ENCODE results near the gene KLHDC7B.

Gene KLHDC7B

DNA sequence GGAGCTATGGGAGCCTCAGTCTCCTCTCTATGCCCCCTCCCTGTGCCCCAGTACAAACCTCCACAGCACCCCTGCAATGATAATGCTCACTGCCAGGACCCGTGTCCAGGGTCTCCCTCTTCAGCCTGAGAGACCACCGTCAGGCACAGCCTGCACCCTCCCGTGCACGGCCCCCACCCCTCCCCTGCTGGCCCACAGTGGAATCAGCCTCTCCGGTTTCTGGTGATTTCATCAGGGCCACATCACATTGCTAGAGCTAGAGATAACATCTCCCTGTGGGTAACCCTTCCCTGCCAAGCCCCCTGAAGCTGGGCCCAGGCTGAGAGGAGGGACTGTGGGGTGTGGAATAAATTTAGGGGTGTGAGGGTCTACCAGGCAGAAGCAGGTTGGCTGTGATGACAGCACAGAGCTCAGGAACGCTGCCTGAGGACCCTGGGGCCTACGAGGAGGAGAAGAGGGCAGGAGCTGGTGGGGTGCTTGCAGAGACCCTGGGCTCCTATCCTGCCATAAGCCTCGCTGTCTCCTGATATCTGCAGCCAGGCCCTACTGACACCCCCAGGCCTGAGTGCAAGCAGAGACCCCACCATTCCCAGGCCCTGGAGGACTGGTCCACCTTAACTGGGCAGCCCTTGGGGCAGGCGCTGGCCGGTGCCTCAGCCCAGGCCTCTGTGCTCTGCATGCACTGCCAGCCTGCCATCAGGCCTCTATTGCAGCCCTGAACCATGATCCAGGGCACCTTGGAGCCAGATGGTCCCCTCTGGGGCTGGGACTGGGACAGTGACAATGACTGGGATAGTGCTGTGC, at the start of gene KLHDC7B:
Gene KLHDC7B (plus strand): TSS at position 378 of the 804 bp plus-strand sequence. CDS start 345 bp downstream, at position 723.
- DNase-seq (ENCODE audit: low spot score), result no peak

DNA sequence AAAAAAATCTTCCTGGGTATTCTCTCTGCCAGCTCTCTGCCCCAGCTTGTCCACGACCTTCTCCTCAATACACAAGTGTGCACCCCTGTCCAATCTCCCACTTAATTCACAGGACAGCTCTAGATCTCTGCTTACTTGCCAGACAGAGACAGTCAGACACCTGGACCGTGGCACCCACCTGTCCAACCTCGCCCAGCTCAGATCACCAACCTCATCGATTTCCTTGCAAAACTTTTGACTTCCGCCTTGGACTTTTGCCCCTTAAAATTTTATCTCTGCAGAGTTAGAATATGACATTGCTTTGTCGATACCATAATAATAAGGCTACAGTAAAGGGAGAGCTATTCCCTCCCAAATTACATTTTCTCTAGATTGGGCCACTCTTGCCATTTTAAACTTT, 48.6 kb upstream of the KLHDC7B start:
- no peak for DNase-seq (ENCODE audit: low spot score)

GRCh38 chr22:50498322-50498890, 47.3 kb upstream of the KLHDC7B start:
- peak; percentile 59 for DNase-seq (ENCODE audit: low spot score)

- DNase-seq (ENCODE audit: low spot score), result no peak
Observed at GRCh38 chr22:50500452-50500851, 45.2 kb upstream of the KLHDC7B start.

GRCh38 chr22:50502096-50502495, 43.6 kb upstream of the KLHDC7B start:
- DNase-seq (ENCODE audit: low spot score), result no peak

- DNase-seq (ENCODE audit: low spot score), result no peak
Observed at GRCh38 chr22:50502628-50503474, 42.8 kb upstream of the KLHDC7B start.

GRCh38 chr22:50503475-50504145, 42.1 kb upstream of the KLHDC7B start:
- DNase-seq (ENCODE audit: low spot score), result no peak

- DNase-seq (ENCODE audit: low spot score), result no peak
Observed at GRCh38 chr22:50504369-50505211, 41.1 kb upstream of the KLHDC7B start.

DNA sequence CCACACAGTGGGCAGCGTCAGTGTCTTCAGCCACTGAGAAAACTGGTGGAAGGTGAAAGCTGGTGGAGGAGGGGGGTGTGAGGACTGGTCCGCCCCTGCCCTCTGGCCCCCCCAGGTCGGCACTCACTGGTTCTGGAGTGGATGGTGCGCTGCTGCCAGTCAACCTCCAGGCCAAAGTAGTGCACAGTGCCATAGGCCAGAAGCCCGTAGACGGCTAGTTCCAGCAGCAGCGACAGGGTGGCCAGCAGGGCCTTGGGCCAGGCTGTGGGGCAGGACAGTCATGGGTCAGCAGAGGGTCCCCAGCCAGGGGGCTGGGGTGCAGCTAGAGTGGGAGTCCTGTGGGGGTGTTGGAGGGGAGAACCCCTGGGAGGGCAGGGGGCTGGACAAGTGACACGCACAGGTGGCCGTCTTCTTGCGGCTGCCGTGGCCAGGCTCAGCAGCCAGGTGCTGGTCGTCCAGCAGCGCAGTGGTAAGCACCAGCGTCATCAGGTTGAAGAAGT, 40.4 kb upstream of the KLHDC7B start:
- no peak for DNase-seq (ENCODE audit: low spot score)

GRCh38 chr22:50505776-50506610, 39.7 kb upstream of the KLHDC7B start:
- DNase-seq (ENCODE audit: low spot score), result no peak

DNA sequence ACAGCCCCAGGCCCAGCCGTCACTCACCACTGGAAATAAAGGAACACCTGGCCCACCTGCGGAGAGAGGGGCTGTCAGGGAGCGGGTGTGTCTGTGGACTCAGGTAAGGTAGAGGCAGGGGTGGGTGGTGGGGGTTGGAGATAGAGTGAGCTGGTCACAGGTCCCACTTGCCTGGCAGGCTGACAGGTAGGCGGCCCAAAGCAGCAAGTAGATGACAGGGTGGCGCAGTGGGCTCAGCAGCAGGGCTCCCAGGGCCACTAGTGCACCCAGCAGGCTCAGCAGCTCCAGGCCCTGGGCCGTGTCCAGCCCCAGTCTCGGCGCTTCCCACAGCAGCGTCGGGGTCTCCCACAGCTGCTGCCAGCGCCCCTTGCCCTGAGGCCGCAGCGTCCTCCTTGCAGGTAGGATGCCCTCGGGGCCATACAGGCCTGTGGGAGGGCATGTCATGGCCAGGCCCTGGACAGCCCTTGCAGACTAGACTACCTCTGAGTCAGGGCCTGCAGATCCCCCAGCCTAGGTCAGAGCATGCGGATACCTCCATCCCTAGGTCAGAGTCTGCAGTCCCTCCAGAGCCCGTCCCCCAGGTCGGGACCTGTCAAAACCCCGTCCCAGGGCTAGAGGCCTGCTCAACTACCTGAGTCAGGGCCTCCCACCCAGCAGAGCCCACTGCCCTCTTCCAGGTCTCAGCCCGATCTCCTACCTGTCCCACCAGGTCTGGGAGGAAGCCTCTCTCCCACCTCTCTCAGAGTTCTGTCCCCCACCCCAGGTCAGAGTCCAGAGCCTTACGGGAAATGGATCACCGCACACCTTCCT, 38.9 kb upstream of the KLHDC7B start:
- DNase-seq (ENCODE audit: low spot score), result no peak

DNA sequence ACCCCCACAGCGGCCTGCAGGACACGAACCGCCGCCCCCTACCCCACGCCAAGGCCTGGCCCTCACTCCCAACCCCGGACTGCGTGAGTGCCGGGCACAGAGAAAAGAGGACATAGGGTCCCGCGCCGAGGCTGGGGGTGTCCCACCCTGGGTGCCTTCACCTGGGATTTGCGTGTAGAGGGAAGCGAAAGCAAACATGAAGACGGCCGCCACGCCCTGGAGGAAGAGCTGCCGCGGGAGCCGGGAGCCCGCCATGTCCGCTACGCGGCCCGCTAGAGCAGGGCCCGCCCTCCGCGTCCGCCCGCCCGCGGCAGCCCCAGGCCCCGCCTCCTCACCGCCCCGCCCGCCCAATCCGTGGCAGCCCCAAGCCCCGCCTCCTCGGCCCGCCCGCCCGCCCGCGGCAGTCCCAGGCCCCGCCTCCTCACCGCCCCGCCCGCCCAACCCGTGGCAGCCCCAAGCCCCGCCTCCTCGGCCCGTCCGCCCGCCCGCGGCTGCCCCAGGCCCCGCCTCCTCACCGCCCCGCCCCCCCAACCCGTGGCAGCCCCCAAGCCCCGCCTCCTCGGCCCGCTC, 38.2 kb upstream of the KLHDC7B start, which contains the start of gene LMF2:
Gene LMF2 (minus strand): TSS at position 282 of the 570 bp plus-strand sequence. CDS start 27 bp downstream, at position 255.
- peak; percentile 96 for DNase-seq (ENCODE audit: low spot score)

DNA sequence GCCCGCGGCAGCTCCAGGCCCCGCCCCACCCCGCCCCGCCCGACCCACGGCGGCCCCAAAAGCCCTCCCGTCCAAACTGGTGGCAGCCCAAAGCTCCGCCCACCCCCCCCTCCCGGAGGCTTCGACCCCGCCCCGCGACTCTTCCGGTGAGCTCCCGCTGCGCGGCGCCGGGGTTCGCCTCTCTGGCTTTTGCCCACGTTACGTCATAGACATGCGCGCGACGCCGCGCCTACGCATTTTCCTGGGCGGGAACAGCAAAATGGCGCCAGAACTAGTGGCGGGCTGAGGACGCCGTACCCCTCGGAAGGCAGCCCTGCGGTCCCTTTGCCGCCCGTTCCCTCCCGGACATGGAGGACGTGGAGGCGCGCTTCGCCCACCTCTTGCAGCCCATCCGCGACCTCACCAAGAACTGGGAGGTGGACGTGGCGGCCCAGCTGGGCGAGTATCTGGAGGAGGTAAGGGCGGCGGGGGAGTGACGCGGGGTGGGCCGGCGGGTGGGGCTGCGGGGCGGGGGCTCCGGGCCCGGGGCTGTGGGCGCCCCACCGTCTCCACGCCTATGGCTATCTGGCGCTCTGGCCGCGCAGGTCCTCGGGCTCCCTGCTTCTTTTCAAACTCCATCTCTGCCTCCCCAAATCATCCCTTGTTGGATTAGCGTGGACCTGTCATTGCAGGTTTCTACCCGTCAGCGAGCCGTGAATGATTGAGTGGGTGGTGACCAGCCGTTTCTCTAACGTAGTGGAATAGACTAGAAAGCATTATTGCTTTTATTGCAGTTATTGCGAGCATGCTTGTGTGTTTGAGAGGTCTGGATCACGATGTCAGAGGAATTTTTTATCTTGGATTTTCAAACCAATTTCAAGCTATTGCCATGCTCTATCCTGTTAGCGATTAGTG, 37.5 kb upstream of the KLHDC7B start, which contains the start of gene NCAPH2:
Gene NCAPH2 (plus strand): TSS at position 234 of the 894 bp plus-strand sequence. CDS start 114 bp downstream, at position 348.
- no peak for DNase-seq (ENCODE audit: low spot score)

DNA sequence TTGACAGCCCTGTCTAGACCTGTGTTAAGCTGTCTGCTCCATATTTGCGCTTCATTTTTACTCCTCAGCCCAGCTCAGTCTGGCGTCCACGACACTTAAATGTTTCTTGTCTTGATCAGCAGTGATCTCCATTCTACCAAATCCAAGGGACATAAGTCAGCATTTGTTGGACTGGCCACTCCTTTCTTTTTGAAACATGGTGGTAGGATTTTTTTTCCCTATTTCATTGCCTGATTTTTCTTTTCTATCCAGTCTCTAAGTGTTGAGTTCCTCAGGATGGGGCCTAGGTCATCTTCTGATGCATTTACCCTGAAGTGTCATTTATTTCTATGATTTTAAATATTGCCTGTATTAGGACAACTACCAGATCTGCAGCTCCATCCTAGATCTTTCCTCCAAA, 36.8 kb upstream of the KLHDC7B start:
- DNase-seq (ENCODE audit: low spot score), result no peak

- no peak for DNase-seq (ENCODE audit: low spot score)
Observed at GRCh38 chr22:50513175-50513574, 32.5 kb upstream of the KLHDC7B start.

DNA sequence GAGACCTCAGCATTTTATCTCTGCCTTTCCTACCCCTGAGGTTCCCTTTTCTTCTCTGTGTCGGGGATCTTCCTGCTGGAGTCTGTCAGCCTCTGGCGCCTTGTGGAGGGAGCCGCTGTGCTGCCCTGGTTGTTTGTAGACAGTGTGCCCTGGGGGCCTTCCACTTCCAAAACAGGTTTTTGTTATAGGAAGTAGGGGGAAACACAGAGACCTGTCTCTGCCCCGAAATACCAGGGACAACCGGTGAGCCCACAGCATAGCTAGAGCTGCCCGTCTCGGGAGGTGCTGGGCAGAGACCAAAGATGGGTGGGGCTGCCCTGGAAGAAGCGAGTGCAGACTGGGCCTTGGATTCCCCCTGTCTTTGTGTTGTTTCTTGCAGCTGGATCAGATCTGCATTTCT, 29.6 kb upstream of the KLHDC7B start:
- no peak for DNase-seq (ENCODE audit: low spot score)

DNA sequence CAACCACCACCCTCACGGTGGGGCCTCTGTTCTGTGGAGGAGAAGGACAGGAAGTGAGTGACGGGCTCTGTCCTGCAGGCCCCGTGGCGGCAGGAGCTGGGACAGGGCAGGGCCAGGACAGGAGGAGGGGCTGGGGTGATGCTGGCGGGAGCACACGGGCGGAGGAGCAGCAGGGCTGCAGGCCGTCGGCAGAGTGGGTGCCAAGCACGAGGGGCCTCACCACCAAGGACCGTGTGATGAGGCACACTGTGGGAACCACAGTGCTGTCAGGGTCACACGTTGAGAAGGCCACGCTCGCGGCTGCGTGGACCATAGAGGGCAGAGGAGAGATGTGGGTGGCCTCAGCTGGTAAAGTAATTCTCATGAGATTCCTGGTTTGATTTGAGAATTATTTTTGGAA, 28.8 kb upstream of the KLHDC7B start:
- DNase-seq (ENCODE audit: low spot score), result no peak

Data from globus pallidus (tissue), 1 donor.